Ovary (tissue), 9 donors: ENCODE data around the gene TCHP. TPM values are rescaled to one million over a fixed set of nuclear protein-coding genes. Genes with fewer than 3 reads are reported as not detected.

ENCODE experiments used
- DNase-seq, 5 donors: peaks; one replicate each; pipeline ENCODE4 v3.0.0-alpha.2; 2019 to 2020
- H3K27ac ChIP-seq, 2 donors: fragments of 200-600 bp; one replicate each; pipeline versions ENCODE4 v1.5.1 to v1.8.0; 2019 to 2022
- H3K27me3 ChIP-seq: fragments of 200-600 bp; one replicate; pipeline ENCODE4 v1.8.0; 2022
- H3K36me3 ChIP-seq: fragments of 200-600 bp; sonication (generic); one replicate; pipeline ENCODE4 v1.5.1; 2019
- H3K4me1 ChIP-seq: one replicate; pipeline ENCODE4 v1.8.1; 2013; ENCODE audit warnings: mild to moderate bottlenecking, moderate library complexity; ENCODE audit not compliant: insufficient read depth
- H3K4me3 ChIP-seq: fragments of 200-600 bp; sonication (generic); one replicate; pipeline ENCODE4 v1.5.1; 2017
- H3K9me3 ChIP-seq, 2 donors: fragments of 200-600 bp in 1 of 2; sonication (generic) in 1 of 2; one replicate each; pipeline versions ENCODE4 v1.5.1 to v1.8.1; 2013 to 2019; ENCODE audit warnings: mild to moderate bottlenecking in 1 of 2, moderate library complexity in 1 of 2
- CTCF ChIP-seq, 3 donors: fragments of 450-650 bp in 2 of 3; fragments of 200-600 bp in 1 of 3; IDR thresholded peaks; one replicate each; pipeline versions ENCODE4 v1.5.1 to v1.8.0; 2016 to 2022; ENCODE audit warnings: antibody characterized with exemption in 3 of 3, mild to moderate bottlenecking in 1 of 3
- EP300 ChIP-seq: sonication (generic); formaldehyde crosslinking; IDR thresholded peaks from one replicate; pipeline ENCODE4 v1.6.1; 2017; ENCODE audit warnings: antibody characterized with exemption
- POLR2A ChIP-seq: fragments of 450-650 bp; IDR thresholded peaks from one replicate; pipeline ENCODE4 v1.6.1; 2017; ENCODE audit warnings: antibody characterized with exemption, mild to moderate bottlenecking, moderate library complexity
- WGBS, 3 donors: extraction: QIAGEN DNeasy Blood & Tissue Kit in 1 of 3; methylation state at CpG; one replicate each; pipeline versions ENCODE4 v1.1.5 to v1.1.7; 2013 to 2017; 5-methylcytosine and 5-hydroxymethylcytosine counted together
- intact Hi-C, 4 donors: fragments of 100-400 bp; cut with DNase I; formaldehyde crosslinking; loops; one replicate each; pipeline versions ENCODE4 v1.11.0 to v1.15.1; 2022 to 2023
- polyA plus RNA-seq, 2 donors: library from polyadenylated mRNA; stranded (reverse); fragments of 200-250 nt in 1 of 2; fragments of 350-450 nt in 1 of 2; fragmentation: Illumina TruSeq in 1 of 2; extraction: RNeasy Lipid Tissue Mini Kit (QIAGEN cat#74804) in 1 of 2; gene quantifications; one replicate each; pipeline ENCODE4 v1.2.3, GENCODE V29; 2013 to 2014
- total RNA-seq, 7 donors: library from RNA; depleted of rRNA in 2 of 7; stranded (reverse); fragments of >200 nt in 2 of 7; fragmentation: NEBNext Ultra II Directional in 3 of 7; extraction: Animal tissue kit (Norgen Biotek cat#: 25700) in 3 of 7; gene quantifications; one replicate each; pipeline versions ENCODE4 v1.1.0 to v1.2.4, GENCODE V29; 2016 to 2023
- donor health status: DM: no; HTN: no; CAD: no; lungs with moderate emphysema.
- donor health status: DM: no; HTN: no; CAD: no.
- donor health status: Bipolar disorder and iron deficiency.
- donor health status: DM: yes; HTN: yes; CAD: no.
- donor health status: DM: no; HTN: no; CAD: no.
- donor health status: DM: yes; HTN: yes; CAD: no.

The TCHP gene
- total and polyA plus RNA-seq, 9 donors = 11.2 to 21.6 (median 18.8) TPM

GRCh38 chr12:109880938-109881337, 19.1 kb upstream of the TCHP start:
- 3 to 5% (median 5%) methylated on average over 9 of the region's 9 CpGs for WGBS, 3 donors
- TF ChIP-seq POLR2A (no peak), CTCF (IDR thresholded peaks at IDR 0.05) (no peak), EP300 (no peak)
- H3K27ac ChIP-seq = no peak overlapping the region
- no peak for DNase-seq
- no peaks in the 10 kb centered on the region for H3K27me3 ChIP-seq
- H3K9me3 ChIP-seq = no peaks in the 10 kb centered on the region
- H3K4me3 ChIP-seq = peak overlapping the region; percentile 68
- peaks cover 4% of the 10 kb centered on the region for H3K4me1 ChIP-seq
- intact Hi-C loops = loop anchor here in 1 of 4 donors (5.0 kb wide), 1 partner anchor 74 kb away; no protein-coding TSS in a partner anchor
- H3K36me3 ChIP-seq = no peaks in the 10 kb centered on the region

- intact Hi-C loops = loop anchor here in 1 of 4 donors (5.0 kb wide), 1 partner anchor 74 kb away; no protein-coding TSS in a partner anchor
- 82 to 87% (median 84%) methylated on average over 2 of the region's 2 CpGs for WGBS, 3 donors
- TF ChIP-seq CTCF (IDR thresholded peaks at IDR 0.05) = no peak
- TF ChIP-seq POLR2A = no peak
- TF ChIP-seq EP300 = no peak
- no peaks in the 10 kb centered on the region for H3K27me3 ChIP-seq
- H3K4me1 ChIP-seq = peaks cover 4% of the 10 kb centered on the region
- H3K4me3 ChIP-seq = no peak overlapping the region
- no peak overlapping the region for H3K27ac ChIP-seq
- no peaks in the 10 kb centered on the region for H3K36me3 ChIP-seq
- H3K9me3 ChIP-seq = no peaks in the 10 kb centered on the region
- no peak for DNase-seq
Measured at GRCh38 chr12:109881752-109882151, 18.3 kb upstream of the TCHP start.

DNA sequence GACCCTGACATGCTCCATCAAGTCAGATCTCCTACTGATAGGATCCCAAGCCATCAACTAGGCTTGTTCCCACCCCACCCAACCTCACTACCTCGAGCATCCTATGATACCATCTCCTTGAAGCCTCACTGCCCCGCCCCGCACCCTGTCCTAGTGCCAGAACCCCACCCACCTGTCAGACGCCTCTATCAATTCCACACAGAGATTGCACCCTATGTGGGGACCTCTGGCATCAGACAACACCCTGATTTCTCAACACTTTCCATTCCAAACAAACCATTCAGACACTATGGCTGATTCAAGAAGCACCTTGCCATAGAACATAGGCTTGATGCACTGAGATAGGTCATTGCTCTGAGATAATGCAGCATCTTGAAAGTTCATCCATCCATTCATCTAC, 16.6 kb upstream of the TCHP start:
- H3K27ac ChIP-seq = no peak overlapping the region
- peaks cover 4% of the 10 kb centered on the region for H3K4me1 ChIP-seq
- intact Hi-C loops = loop anchor here in 1 of 4 donors (5.0 kb wide), 1 partner anchor 76 kb away; no protein-coding TSS in a partner anchor
- H3K27me3 ChIP-seq = no peaks in the 10 kb centered on the region
- H3K4me3 ChIP-seq = no peak overlapping the region
- 64 to 74% (median 71%) methylated on average over 4 of the region's 4 CpGs for WGBS, 3 donors
- no peak for DNase-seq
- no peak for TF ChIP-seq POLR2A
- TF ChIP-seq CTCF (IDR thresholded peaks at IDR 0.05) = no peak
- no peak for TF ChIP-seq EP300
- no peaks in the 10 kb centered on the region for H3K36me3 ChIP-seq
- no peaks in the 10 kb centered on the region for H3K9me3 ChIP-seq

DNA sequence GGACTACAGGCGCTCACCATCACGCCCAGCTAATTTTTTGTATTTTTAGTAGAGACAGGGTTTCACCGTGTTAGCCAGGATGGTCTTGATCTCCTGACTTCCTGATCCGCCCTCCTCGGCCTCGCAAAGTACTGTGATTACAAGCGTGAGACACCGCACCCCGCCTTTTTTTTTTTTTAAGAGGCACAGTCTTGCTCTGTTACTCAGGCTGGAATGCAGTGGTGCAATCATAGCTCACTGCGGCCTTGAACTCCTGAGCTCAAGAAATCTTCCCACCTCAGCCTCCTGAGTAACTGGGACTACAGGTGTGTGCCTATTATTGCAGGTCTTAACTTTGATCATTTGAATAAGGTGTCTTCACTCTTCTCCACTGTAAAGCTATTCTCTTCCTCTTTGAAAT, 14.5 kb upstream of the TCHP start:
- 56 to 62% (median 56%) methylated on average over 10 of the region's 10 CpGs for WGBS, 3 donors
- Histone ChIP-seq H3K36me3 (no peaks in the 10 kb centered on the region), H3K4me1 (peaks cover 3% of the 10 kb centered on the region), H3K9me3 (no peaks in the 10 kb centered on the region), H3K27me3 (no peaks in the 10 kb centered on the region), H3K4me3 (no peak overlapping the region), H3K27ac (no peak overlapping the region)
- intact Hi-C loops = no loop called here
- TF ChIP-seq POLR2A (no peak), CTCF (IDR thresholded peaks at IDR 0.05) (no peak), EP300 (no peak)
- DNase-seq = no peak
